DOHH2 (cell line): Measurements from ENCODE around the gene PICALM.
A peak's percentile ranks its signal among the peaks of the same experiment; 100 is the strongest.

ENCODE experiments used
- H3F3A ChIP-seq: fragments of 200-600 bp; sonication (generic), shearing (Covaris generic); 2 replicates; pipeline ENCODE4 v1.6.0; 2016; ENCODE audit warnings: antibody characterized with exemption, mild to moderate bottlenecking; ENCODE audit not compliant: control insufficient read depth, insufficient read depth
- H3K27ac ChIP-seq: fragments of 200-600 bp; sonication (generic); 2 replicates; pipeline ENCODE4 v1.5.1; 2014; ENCODE audit warnings: low read depth, mild to moderate bottlenecking, low read length, moderate library complexity
- H3K27me3 ChIP-seq: fragments of 200-600 bp; sonication (generic); 2 replicates; pipeline ENCODE4 v1.6.1; 2014; ENCODE audit warnings: mild to moderate bottlenecking, low read length, mixed read lengths; ENCODE audit not compliant: control insufficient read depth
- H3K36me3 ChIP-seq: fragments of 200-600 bp; sonication (generic); 2 replicates; pipeline ENCODE4 v1.6.1; 2014; ENCODE audit warnings: mild to moderate bottlenecking, low read length, moderate library complexity, mixed read lengths; ENCODE audit not compliant: control insufficient read depth
- H3K4me1 ChIP-seq: fragments of 200-600 bp; sonication (generic); 2 replicates; pipeline ENCODE4 v1.6.1; 2014; ENCODE audit warnings: mild to moderate bottlenecking, low read length, mixed read lengths; ENCODE audit not compliant: control insufficient read depth
- H3K4me2 ChIP-seq: fragments of 200-600 bp; sonication (generic); 2 replicates; pipeline ENCODE4 v1.6.0; 2014; ENCODE audit warnings: mild to moderate bottlenecking, low read length, moderate library complexity
- H3K4me3 ChIP-seq: fragments of 200-600 bp; sonication (generic); 2 replicates; pipeline ENCODE4 v1.5.1; 2014; ENCODE audit warnings: mild to moderate bottlenecking, low read length, mixed read lengths
- H3K79me2 ChIP-seq: fragments of 200-600 bp; sonication (generic); 2 replicates; pipeline ENCODE4 v1.6.1; 2014; ENCODE audit warnings: mild to moderate bottlenecking, low read length, mixed read lengths; ENCODE audit not compliant: control insufficient read depth
- H3K9me2 ChIP-seq: fragments of 200-600 bp; sonication (generic); replicated peaks from 2 replicates; pipeline ENCODE4 v1.6.1; 2014; ENCODE audit warnings: mild to moderate bottlenecking, low read length, mixed read lengths; ENCODE audit not compliant: control insufficient read depth
- H3K9me3 ChIP-seq: fragments of 200-600 bp; sonication (generic); 2 replicates; pipeline ENCODE4 v1.6.1; 2014; ENCODE audit warnings: antibody characterized with exemption, low read length, mixed read lengths; ENCODE audit not compliant: control insufficient read depth, insufficient read depth
- H4K20me1 ChIP-seq: fragments of 200-600 bp; sonication (generic); 2 replicates; pipeline ENCODE4 v1.6.0; 2014; ENCODE audit warnings: low read depth, mild to moderate bottlenecking, antibody characterized with exemption, low read length, moderate library complexity; ENCODE audit not compliant: control insufficient read depth, insufficient read depth
- EZH2phosphoT487 ChIP-seq: fragments of 200-600 bp; sonication (generic); IDR thresholded peaks from 2 replicates; pipeline ENCODE4 v1.6.1; 2017; ENCODE audit warnings: borderline replicate concordance, mild to moderate bottlenecking, antibody characterized with exemption, low read length, moderate library complexity, mixed read lengths
- TF ChIP-seq, protein P1 (sequence below): fragments of 200-600 bp; sonication (generic); IDR thresholded peaks from one replicate; pipeline ENCODE4 v1.5.1; 2014; ENCODE audit warnings: antibody characterized with exemption, mild to moderate bottlenecking, low read depth, low read length; ENCODE audit not compliant: poor library complexity, severe bottlenecking

Gene PICALM

DNA sequence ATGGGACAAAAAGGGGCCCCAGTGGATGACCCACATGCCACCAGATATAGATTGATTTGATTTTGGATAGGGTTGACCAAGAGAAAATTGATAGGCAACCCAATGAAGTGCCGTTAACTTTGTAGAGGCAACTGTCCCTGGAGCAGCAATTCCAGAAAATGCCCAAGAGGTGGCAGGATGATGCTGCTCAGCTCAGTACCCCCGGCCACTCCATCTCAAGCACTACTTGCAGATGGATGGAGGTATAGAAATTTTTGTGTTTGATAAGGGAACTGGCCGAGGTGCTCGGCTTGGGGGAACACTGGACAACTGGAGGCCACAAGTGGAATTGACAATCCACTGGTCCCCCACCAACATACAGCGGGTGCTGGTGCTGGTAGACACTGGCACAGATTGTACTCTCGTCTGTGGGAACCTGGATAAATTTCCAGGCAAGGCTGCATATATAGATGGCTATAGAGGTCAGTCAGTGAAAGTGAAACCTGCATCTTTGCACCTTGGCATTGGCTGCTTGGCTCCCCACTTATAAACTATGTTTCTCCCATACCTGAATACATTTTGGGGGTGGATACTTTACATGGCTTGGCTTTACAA lies 127.4 kb downstream of the PICALM start:
- Histone ChIP-seq H3K79me2 (no peaks in the 10 kb centered on the region), H3K4me2 (no peak overlapping the region), H3K27me3 (no peaks in the 10 kb centered on the region), H3K4me3 (no peak overlapping the region), H3K9me2 (no peaks in the 10 kb centered on the region), H4K20me1 (no peaks in the 10 kb centered on the region), H3K4me1 (peaks cover 6% of the 10 kb centered on the region; the same call in 1 of the 2 replicates), H3K27ac (no peak overlapping the region), H3K9me3 (peaks cover 10% of the 10 kb centered on the region; the same call in 1 of the 2 replicates), H3K36me3 (no peaks in the 10 kb centered on the region), H3F3A (no peaks in the 10 kb centered on the region)
- TF ChIP-seq EZH2phosphoT487, result no peak
- TF ChIP-seq, protein P1, sequence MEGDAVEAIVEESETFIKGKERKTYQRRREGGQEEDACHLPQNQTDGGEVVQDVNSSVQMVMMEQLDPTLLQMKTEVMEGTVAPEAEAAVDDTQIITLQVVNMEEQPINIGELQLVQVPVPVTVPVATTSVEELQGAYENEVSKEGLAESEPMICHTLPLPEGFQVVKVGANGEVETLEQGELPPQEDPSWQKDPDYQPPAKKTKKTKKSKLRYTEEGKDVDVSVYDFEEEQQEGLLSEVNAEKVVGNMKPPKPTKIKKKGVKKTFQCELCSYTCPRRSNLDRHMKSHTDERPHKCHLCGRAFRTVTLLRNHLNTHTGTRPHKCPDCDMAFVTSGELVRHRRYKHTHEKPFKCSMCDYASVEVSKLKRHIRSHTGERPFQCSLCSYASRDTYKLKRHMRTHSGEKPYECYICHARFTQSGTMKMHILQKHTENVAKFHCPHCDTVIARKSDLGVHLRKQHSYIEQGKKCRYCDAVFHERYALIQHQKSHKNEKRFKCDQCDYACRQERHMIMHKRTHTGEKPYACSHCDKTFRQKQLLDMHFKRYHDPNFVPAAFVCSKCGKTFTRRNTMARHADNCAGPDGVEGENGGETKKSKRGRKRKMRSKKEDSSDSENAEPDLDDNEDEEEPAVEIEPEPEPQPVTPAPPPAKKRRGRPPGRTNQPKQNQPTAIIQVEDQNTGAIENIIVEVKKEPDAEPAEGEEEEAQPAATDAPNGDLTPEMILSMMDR, result peak; percentile 58

DNA sequence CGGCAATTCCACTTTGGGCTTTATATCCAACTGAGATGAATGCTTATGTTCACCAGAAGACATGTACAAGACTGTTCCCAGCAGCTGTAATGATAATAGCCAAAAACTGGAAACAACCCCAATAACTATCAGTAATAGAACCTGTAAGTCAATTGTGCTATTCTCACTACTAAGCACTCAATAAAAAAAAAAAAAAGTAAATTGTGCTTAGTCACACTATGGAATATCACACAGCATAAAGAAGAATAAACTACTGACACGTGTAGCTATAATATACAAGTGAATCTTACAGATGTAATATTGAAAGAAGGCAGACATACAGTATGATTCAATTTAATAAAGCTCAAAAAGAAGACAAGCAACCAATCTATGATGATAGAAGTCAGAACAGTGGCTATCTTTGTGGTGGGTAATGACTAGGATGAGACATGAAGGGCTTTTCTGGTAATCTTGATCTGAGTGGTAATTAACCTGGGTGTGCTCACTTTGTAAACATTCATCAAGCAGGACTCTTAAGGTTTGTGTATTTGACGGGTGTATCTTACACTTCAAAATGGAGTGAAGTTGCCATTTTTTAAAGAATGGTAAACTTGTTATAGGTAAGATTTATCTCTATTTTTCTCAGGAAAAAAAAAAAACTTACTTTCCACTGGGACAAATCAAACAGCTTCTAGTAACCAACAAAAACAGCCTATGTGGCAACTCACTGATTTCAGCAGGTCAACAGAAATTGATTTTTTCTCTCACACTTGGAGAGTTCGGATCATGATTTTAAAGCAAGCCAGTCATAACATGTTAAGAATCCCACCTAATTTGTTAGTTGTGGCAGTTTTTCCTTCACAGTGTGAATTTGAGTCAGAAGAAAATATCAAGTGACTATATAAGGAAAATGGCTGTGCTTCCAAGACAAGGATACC lies 129.5 kb downstream of the PICALM start:
- no peak overlapping the region for H3K27ac ChIP-seq

DNA sequence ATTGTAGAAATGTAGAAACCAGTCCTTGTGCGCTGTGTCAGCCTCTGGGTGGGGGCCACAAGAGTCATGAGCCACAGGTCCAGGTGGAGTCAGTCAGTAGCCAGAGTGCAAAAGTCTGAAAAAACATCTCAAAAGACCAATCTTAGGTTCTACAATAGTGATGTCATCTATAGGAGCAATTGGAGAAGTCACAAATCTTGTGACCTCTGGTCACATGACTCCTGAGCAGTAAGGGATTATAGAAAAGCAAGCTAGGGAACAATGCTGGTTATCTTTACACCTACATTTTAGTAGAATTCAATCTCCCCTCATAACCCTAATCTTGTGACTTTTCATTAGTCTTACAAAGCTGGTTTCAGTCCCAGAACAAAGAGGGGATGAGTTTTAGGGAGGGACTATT lies 131.0 kb downstream of the PICALM start:
- Histone ChIP-seq H3K4me2 (no peak overlapping the region), H3F3A (no peaks in the 10 kb centered on the region), H3K27ac (no peak overlapping the region), H4K20me1 (no peaks in the 10 kb centered on the region), H3K9me2 (no peaks in the 10 kb centered on the region), H3K27me3 (no peaks in the 10 kb centered on the region), H3K9me3 (no peaks in the 10 kb centered on the region), H3K36me3 (no peaks in the 10 kb centered on the region), H3K4me1 (no peaks in the 10 kb centered on the region), H3K4me3 (no peak overlapping the region), H3K79me2 (no peaks in the 10 kb centered on the region)
- no peak for TF ChIP-seq EZH2phosphoT487
- TF ChIP-seq, protein P1, result no peak

More for the DNA sequence above, 129.5 kb downstream of the PICALM start:
- H3K79me2 ChIP-seq, result no peaks in the 10 kb centered on the region
- H3K4me1 ChIP-seq, result no peaks in the 10 kb centered on the region
- H3K27me3 ChIP-seq, result no peaks in the 10 kb centered on the region
- no peaks in the 10 kb centered on the region for H3F3A ChIP-seq
- no peaks in the 10 kb centered on the region for H4K20me1 ChIP-seq
- no peaks in the 10 kb centered on the region for H3K36me3 ChIP-seq
- no peak overlapping the region for H3K4me2 ChIP-seq
- no peak overlapping the region for H3K4me3 ChIP-seq
- H3K9me3 ChIP-seq, result no peaks in the 10 kb centered on the region
- TF ChIP-seq, protein P1, result no peak
- TF ChIP-seq EZH2phosphoT487, result no peak
- no peaks in the 10 kb centered on the region for H3K9me2 ChIP-seq
